Measurements from ENCODE around the gene ZNF135.

- TF ChIP-seq MTA1 (CRISPR knock-in tag; IDR thresholded peaks at IDR 0.05; ENCODE audit: borderline replicate concordance) (no peak), JUN (CRISPR knock-in tag; IDR thresholded peaks at IDR 0.05) (no peak), RAD21 (CRISPR knock-in tag; IDR thresholded peaks at IDR 0.05) (no peak), NPAS2 (CRISPR knock-in tag; IDR thresholded peaks at IDR 0.05; ENCODE audit: borderline replicate concordance) (no peak), ZFYVE20 (CRISPR knock-in tag; IDR thresholded peaks at IDR 0.05; ENCODE audit: borderline replicate concordance, low read depth) (no peak), POLR2A (IDR thresholded peaks at IDR 0.05; ENCODE audit: insufficient read depth in 1 of 2, low read depth in 2 of 2, low read length in 2 of 2) (no peak), POLR2AphosphoS5 (IDR thresholded peaks at IDR 0.05; ENCODE audit: low read depth, low read length) (no peak)
- TF ChIP-seq, protein P1, sequence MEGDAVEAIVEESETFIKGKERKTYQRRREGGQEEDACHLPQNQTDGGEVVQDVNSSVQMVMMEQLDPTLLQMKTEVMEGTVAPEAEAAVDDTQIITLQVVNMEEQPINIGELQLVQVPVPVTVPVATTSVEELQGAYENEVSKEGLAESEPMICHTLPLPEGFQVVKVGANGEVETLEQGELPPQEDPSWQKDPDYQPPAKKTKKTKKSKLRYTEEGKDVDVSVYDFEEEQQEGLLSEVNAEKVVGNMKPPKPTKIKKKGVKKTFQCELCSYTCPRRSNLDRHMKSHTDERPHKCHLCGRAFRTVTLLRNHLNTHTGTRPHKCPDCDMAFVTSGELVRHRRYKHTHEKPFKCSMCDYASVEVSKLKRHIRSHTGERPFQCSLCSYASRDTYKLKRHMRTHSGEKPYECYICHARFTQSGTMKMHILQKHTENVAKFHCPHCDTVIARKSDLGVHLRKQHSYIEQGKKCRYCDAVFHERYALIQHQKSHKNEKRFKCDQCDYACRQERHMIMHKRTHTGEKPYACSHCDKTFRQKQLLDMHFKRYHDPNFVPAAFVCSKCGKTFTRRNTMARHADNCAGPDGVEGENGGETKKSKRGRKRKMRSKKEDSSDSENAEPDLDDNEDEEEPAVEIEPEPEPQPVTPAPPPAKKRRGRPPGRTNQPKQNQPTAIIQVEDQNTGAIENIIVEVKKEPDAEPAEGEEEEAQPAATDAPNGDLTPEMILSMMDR (CRISPR knock-in tag; IDR thresholded peaks at IDR 0.05), result no peak
- TF ChIP-seq, protein P2, sequence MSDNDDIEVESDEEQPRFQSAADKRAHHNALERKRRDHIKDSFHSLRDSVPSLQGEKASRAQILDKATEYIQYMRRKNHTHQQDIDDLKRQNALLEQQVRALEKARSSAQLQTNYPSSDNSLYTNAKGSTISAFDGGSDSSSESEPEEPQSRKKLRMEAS (IDR thresholded peaks at IDR 0.05), result no peak
- TF ChIP-seq, protein P3, sequence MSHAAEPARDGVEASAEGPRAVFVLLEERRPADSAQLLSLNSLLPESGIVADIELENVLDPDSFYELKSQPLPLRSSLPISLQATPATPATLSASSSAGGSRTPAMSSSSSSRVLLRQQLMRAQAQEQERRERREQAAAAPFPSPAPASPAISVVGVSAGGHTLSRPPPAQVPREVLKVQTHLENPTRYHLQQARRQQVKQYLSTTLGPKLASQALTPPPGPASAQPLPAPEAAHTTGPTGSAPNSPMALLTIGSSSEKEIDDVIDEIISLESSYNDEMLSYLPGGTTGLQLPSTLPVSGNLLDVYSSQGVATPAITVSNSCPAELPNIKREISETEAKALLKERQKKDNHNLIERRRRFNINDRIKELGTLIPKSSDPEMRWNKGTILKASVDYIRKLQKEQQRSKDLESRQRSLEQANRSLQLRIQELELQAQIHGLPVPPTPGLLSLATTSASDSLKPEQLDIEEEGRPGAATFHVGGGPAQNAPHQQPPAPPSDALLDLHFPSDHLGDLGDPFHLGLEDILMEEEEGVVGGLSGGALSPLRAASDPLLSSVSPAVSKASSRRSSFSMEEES (CRISPR knock-in tag; IDR thresholded peaks at IDR 0.05), result no peak
These were observed 38.3 kb downstream of the ZNF135 start for GRCh38 chr19:58097349-58097748.

All from HepG2 (cell line).